HCT116 (cell line): ENCODE data around the gene GJA10. TPM values are rescaled to one million over a fixed set of nuclear protein-coding genes. Genes with fewer than 3 reads are reported as not detected.

ENCODE experiments used
- ATAC-seq: fragments of 200-7000 bp; cut with Tn5 transposase; 2 replicates; pipeline ENCODE4 v1.9.1; 2020; ENCODE audit warnings: mild to moderate bottlenecking, moderate library complexity
- BruUV-seq: library from RNA; stranded (reverse); fragments of 400-500 nt; replicated peaks from 2 replicates; lab custom pipeline; 2021; lab: Mats Ljungman, UMichigan
- CTCF ChIA-PET: fragments of 300-600 bp; sonication (Branson Sonifier 250); formaldehyde crosslinking; loops from one replicate; lab custom pipeline; 2021; ENCODE audit warnings: antibody characterized with exemption; lab: Charles Lee
- POLR2A ChIA-PET: fragments of 300-600, 350-600 bp; sonication (Branson Sonifier 250); formaldehyde crosslinking; loops from one replicate; lab custom pipeline; 2021; ENCODE audit warnings: antibody characterized with exemption; lab: Charles Lee
- RAD21 ChIA-PET, 2 experiments: fragments of 300-600 bp; sonication (Branson Sonifier 250); formaldehyde crosslinking; loops; one replicate each; lab custom pipeline; 2023; ENCODE audit warnings: low total read pairs in 2 of 2; ENCODE audit not compliant: uncharacterized antibody in 2 of 2, unreplicated experiment in 2 of 2, low non-redundant PET in 1 of 2; lab: Charles Lee
- DNase-seq: peaks from one replicate; pipeline ENCODE4 v3.0.0-alpha.2; 2010; ENCODE audit warnings: low read depth, low spot score
- H2AFZ ChIP-seq: fragments of 200-600 bp; shearing (Covaris generic), sonication (generic); 2 replicates; pipeline ENCODE4 v1.6.1; 2017; ENCODE audit warnings: low read depth, mixed run types, mixed read lengths, antibody characterized with exemption, low read length; ENCODE audit not compliant: poor library complexity, severe bottlenecking
- H3K27ac ChIP-seq: 2 replicates; pipeline ENCODE4 v1.5.1; 2012; ENCODE audit warnings: low read depth, low read length
- H3K27me3 ChIP-seq: fragments of 200-600 bp; sonication (generic); 2 replicates; pipeline ENCODE4 v1.6.1; 2016; ENCODE audit warnings: mixed run types, low read length, mixed read lengths; ENCODE audit not compliant: insufficient read depth
- H3K36me3 ChIP-seq, 2 experiments: fragments of 200-500 bp in 1 of 2; fragments of 200-600 bp in 1 of 2; sonication (Bioruptor generic) in 1 of 2; sonication (generic) in 1 of 2; 2 replicates each; pipeline versions ENCODE4 v1.5.1 to v1.6.1; 2014 to 2016; ENCODE audit warnings: low read length in 2 of 2, inconsistent platforms in 1 of 2, mixed read lengths in 1 of 2, mixed run types in 1 of 2; ENCODE audit not compliant: insufficient read depth in 2 of 2, control insufficient read depth in 1 of 2
- H3K4me1 ChIP-seq, 2 experiments: fragments of 200-600 bp in 1 of 2; sonication (generic) in 1 of 2; 2 replicates each; pipeline versions ENCODE4 v1.5.1 to v1.6.1; 2012 to 2017; ENCODE audit warnings: low read length in 2 of 2, inconsistent platforms in 1 of 2, mild to moderate bottlenecking in 1 of 2, mixed read lengths in 1 of 2, mixed run types in 1 of 2, moderate library complexity in 1 of 2; ENCODE audit not compliant: insufficient read depth in 2 of 2, control insufficient read depth in 1 of 2
- H3K4me2 ChIP-seq: fragments of 200-600 bp; sonication (generic); 2 replicates; pipeline ENCODE4 v1.6.1; 2017; ENCODE audit warnings: mixed run types, low read length, mixed read lengths
- H3K4me3 ChIP-seq, 2 experiments: fragments of 200-600 bp in 1 of 2; sonication (generic) in 1 of 2; replicated peaks in 1 of 2; 2 replicates each; pipeline ENCODE4 v1.5.1; 2011 to 2016; ENCODE audit warnings: low read length in 2 of 2, control low read depth in 1 of 2, low read depth in 1 of 2, mild to moderate bottlenecking in 1 of 2, mixed read lengths in 1 of 2, mixed run types in 1 of 2
- H3K79me2 ChIP-seq: fragments of 200-600 bp; sonication (generic); 2 replicates; pipeline ENCODE4 v1.6.1; 2017; ENCODE audit warnings: mild to moderate bottlenecking, mixed run types, low read length, moderate library complexity, mixed read lengths; ENCODE audit not compliant: insufficient read depth
- H3K9ac ChIP-seq: fragments of 200-600 bp; sonication (generic); 2 replicates; pipeline ENCODE4 v1.6.1; 2016; ENCODE audit warnings: low read length, mixed read lengths
- H3K9me2 ChIP-seq: fragments of 200-600 bp; sonication (generic), shearing (Covaris generic); 2 replicates; pipeline ENCODE4 v1.6.1; 2017; ENCODE audit warnings: mixed run types, mild to moderate bottlenecking, moderate library complexity; ENCODE audit not compliant: insufficient read depth
- H3K9me3 ChIP-seq, 2 experiments: fragments of 200-500 bp in 1 of 2; fragments of 200-600 bp in 1 of 2; sonication (Bioruptor generic) in 1 of 2; sonication (generic) in 1 of 2; 2 replicates each; pipeline ENCODE4 v1.6.1; 2014 to 2017; ENCODE audit warnings: low read length in 2 of 2, mixed read lengths in 2 of 2, inconsistent platforms in 1 of 2, low read depth in 1 of 2, mild to moderate bottlenecking in 1 of 2, mixed run types in 1 of 2, moderate library complexity in 1 of 2; ENCODE audit not compliant: control insufficient read depth in 1 of 2, insufficient read depth in 1 of 2
- H4K20me1 ChIP-seq: fragments of 200-600 bp; sonication (generic), shearing (Covaris generic); 2 replicates; pipeline ENCODE4 v1.6.1; 2017; ENCODE audit warnings: mixed run types, mild to moderate bottlenecking, moderate library complexity; ENCODE audit not compliant: insufficient read depth
- ATF3 ChIP-seq: IDR thresholded peaks from 2 replicates; pipeline ENCODE4 v1.6.1; 2012
- EGR1 ChIP-seq: IDR thresholded peaks from 2 replicates; pipeline ENCODE4 v1.6.1; 2012; ENCODE audit warnings: low read depth
- ELF1 ChIP-seq: IDR thresholded peaks from 2 replicates; pipeline ENCODE4 v1.6.1; 2012; ENCODE audit warnings: low read depth, borderline replicate concordance
- FOSL1 ChIP-seq: IDR thresholded peaks from 2 replicates; pipeline ENCODE4 v1.6.1; 2012; ENCODE audit warnings: low read depth
- MAX ChIP-seq: IDR thresholded peaks from 2 replicates; pipeline ENCODE4 v1.6.1; 2012
- POLR2A ChIP-seq: IDR thresholded peaks from 2 replicates; pipeline ENCODE4 v1.7.0; 2011; ENCODE audit warnings: borderline replicate concordance; ENCODE audit not compliant: insufficient read depth, insufficient read length; ENCODE audit errors: extremely low read depth
- RAD21 ChIP-seq: IDR thresholded peaks from 2 replicates; pipeline ENCODE4 v1.6.1; 2012; ENCODE audit warnings: low read depth, mild to moderate bottlenecking
- TCF7L2 ChIP-seq: IDR thresholded peaks from 2 replicates; pipeline ENCODE4 v1.7.0; 2011; ENCODE audit warnings: borderline replicate concordance, inconsistent platforms; ENCODE audit not compliant: insufficient read depth, insufficient read length; ENCODE audit errors: extremely low read depth
- ZBTB33 ChIP-seq: IDR thresholded peaks from 2 replicates; pipeline ENCODE4 v1.6.1; 2011; ENCODE audit warnings: mild to moderate bottlenecking, low read length, moderate library complexity; ENCODE audit not compliant: insufficient replicate concordance; ENCODE audit errors: extremely low read depth
- ZFX ChIP-seq: fragments of 450-650 bp; IDR thresholded peaks from 2 replicates; pipeline ENCODE4 v1.6.1; 2017
- ZNF274 ChIP-seq: fragments of 200-500 bp; sonication (Bioruptor generic); IDR thresholded peaks from 2 replicates; pipeline ENCODE4 v1.6.1; 2014; ENCODE audit warnings: mild to moderate bottlenecking, low read depth, low read length, inconsistent platforms
- intact Hi-C: fragments of 100-400 bp; cut with micrococcal nuclease; formaldehyde crosslinking; loops from 2 replicates; pipeline ENCODE4 v1.10.0; 2022
- total RNA-seq: library from RNA; stranded (reverse); gene quantifications from one replicate; pipeline ENCODE4 v1.2.1, GENCODE V29; 2021; ENCODE audit not compliant: unreplicated experiment

The GJA10 gene
- total RNA-seq, 1 experiment from 2014 or later, result not detected

- H3K4me1 ChIP-seq, result peaks cover 2 to 13% of the 10 kb centered on the region in 2 experiments; a peak in 3 of 4 replicates
- no peaks in the 10 kb centered on the region for H3K9me3 ChIP-seq
- no peaks in the 10 kb centered on the region for H3K79me2 ChIP-seq
- no peaks in the 10 kb centered on the region for H3K27me3 ChIP-seq
- H2AFZ ChIP-seq, result no peak overlapping the region
- H3K4me2 ChIP-seq, result peak overlapping the region; percentile 28; the same call in 1 of the 2 replicates
- intact Hi-C loops, result no loop called here
- H3K4me3 ChIP-seq, result no peak overlapping the region
- BruUV-seq, result no TSS peak
- no peak overlapping the region for H3K27ac ChIP-seq
- H3K9ac ChIP-seq, result no peak overlapping the region
- no peak for TF ChIP-seq RAD21
- no peak for TF ChIP-seq ELF1
- no peak for TF ChIP-seq ZBTB33
- TF ChIP-seq ZFX, result no peak
- TF ChIP-seq FOSL1, result 0 out of 2 replicates have a peak, but pooled peaks have one; percentile 15
- TF ChIP-seq EGR1, result no peak
- no peaks in the 10 kb centered on the region for H3K9me2 ChIP-seq
- POLR2A ChIA-PET, result no interaction called here
- CTCF ChIA-PET, result interaction anchor here (1.4 kb wide), 1 partner anchor 19 kb away, joined by 4 read pairs; no protein-coding TSS in a partner anchor
- no peaks in the 10 kb centered on the region for H3K36me3 ChIP-seq
- RAD21 ChIA-PET, result no interaction called here
- DNase-seq (peak; percentile 6), ATAC-seq (peak; percentile 86)
- no peaks in the 10 kb centered on the region for H4K20me1 ChIP-seq
These were observed 27.4 kb downstream of the GJA10 start for GRCh38 chr6:89921691-89922090.

GRCh38 chr6:89924231-89924630, 30.0 kb downstream of the GJA10 start:
- ATAC-seq (no peak), DNase-seq (no peak)
- Histone ChIP-seq H3K27me3 (no peaks in the 10 kb centered on the region), H3K79me2 (no peaks in the 10 kb centered on the region), H3K36me3 (no peaks in the 10 kb centered on the region), H3K4me3 (no peak overlapping the region), H3K9ac (no peak overlapping the region), H3K9me2 (no peaks in the 10 kb centered on the region), H3K4me2 (no peak overlapping the region), H3K27ac (no peak overlapping the region), H3K9me3 (no peaks in the 10 kb centered on the region), H3K4me1 (peaks cover 2 to 13% of the 10 kb centered on the region in 2 experiments; a peak in 3 of 4 replicates), H4K20me1 (no peaks in the 10 kb centered on the region)
- no TSS peak for BruUV-seq
- ChIA-PET CTCF (no interaction called here), RAD21 (no interaction called here)
- intact Hi-C loops, result no loop called here
- TF ChIP-seq FOSL1 (no peak), TCF7L2 (no peak), RAD21 (no peak), EGR1 (no peak), MAX (no peak), ZNF274 (no peak), POLR2A (no peak), ATF3 (no peak)
- TF ChIP-seq, all 23 proteins: peak for 0
- POLR2A ChIA-PET, result no interaction called here
- H2AFZ ChIP-seq, result no peak overlapping the region
